T-helper 2 cell treated with Interferon-gamma antibody and Interleukin-4, amounts not matched to agents 5 μg/mL and 100 μg/mL, for 36 hours (primary cell): ENCODE data around the gene TMEM161B.
"Not testable (repeated sequence)": the region's sequence is repeated elsewhere in the genome, so short reads cannot be mapped to it uniquely, and the experiment has no call there.

Experiments used
- DNase-seq: peaks from one replicate; pipeline ENCODE4 v3.0.0; 2021; ENCODE audit warnings: low spot score
- H3K27ac Mint-ChIP-seq: one replicate; pipeline ENCODE4 v1.8.0; 2021; ENCODE audit warnings: mild to moderate bottlenecking, mixed read lengths
- H3K27me3 Mint-ChIP-seq: one replicate; pipeline ENCODE4 v1.8.0; 2021; ENCODE audit warnings: low read depth, mixed read lengths
- H3K36me3 Mint-ChIP-seq: one replicate; pipeline ENCODE4 v1.8.0; 2021; ENCODE audit warnings: low read depth, mixed read lengths
- H3K4me1 Mint-ChIP-seq: one replicate; pipeline ENCODE4 v1.8.0; 2021; ENCODE audit warnings: low read depth, mixed read lengths
- H3K4me3 Mint-ChIP-seq: one replicate; pipeline ENCODE4 v1.8.0; 2022; ENCODE audit warnings: mild to moderate bottlenecking, moderate library complexity, mixed read lengths
- H3K9me3 Mint-ChIP-seq: one replicate; pipeline ENCODE4 v1.8.0; 2021; ENCODE audit warnings: mixed read lengths

Gene TMEM161B

GRCh38 chr5:88268385-88269184 is at the start of gene TMEM161B:
Gene TMEM161B (minus strand): TSS chr5:88268845. CDS start chr5:88268723, 122 bp downstream.
- H3K4me1 Mint-ChIP-seq, result peaks cover 49% of the 10 kb centered on the region
- H3K9me3 Mint-ChIP-seq, result peaks cover 12% of the 10 kb centered on the region
- no peaks in the 10 kb centered on the region for H3K27me3 Mint-ChIP-seq
- H3K4me3 Mint-ChIP-seq, result peak within 1 kb of the TSS; percentile 100
- H3K36me3 Mint-ChIP-seq, result peaks cover 54% of the 10 kb centered on the region
- peak within 1 kb of the TSS; percentile 99 for H3K27ac Mint-ChIP-seq
- peak; percentile 91 for DNase-seq

GRCh38 chr5:88304356-88304755 is 35.7 kb upstream of the TMEM161B start:
- Mint-ChIP-seq H3K4me3 (no peak overlapping the region), H3K27me3 (no peaks in the 10 kb centered on the region), H3K4me1 (no peaks in the 10 kb centered on the region), H3K36me3 (no peaks in the 10 kb centered on the region), H3K9me3 (peaks cover 8% of the 10 kb centered on the region), H3K27ac (no peak overlapping the region)
- no peak for DNase-seq

- H3K27me3 Mint-ChIP-seq, result no peaks in the 10 kb centered on the region
- no peaks in the 10 kb centered on the region for H3K36me3 Mint-ChIP-seq
- no peak overlapping the region for H3K4me3 Mint-ChIP-seq
- H3K4me1 Mint-ChIP-seq, result no peaks in the 10 kb centered on the region
- no peak for DNase-seq
- H3K27ac Mint-ChIP-seq, result no peak overlapping the region
- no peaks in the 10 kb centered on the region for H3K9me3 Mint-ChIP-seq
Observed at GRCh38 chr5:88298425-88298824, 29.8 kb upstream of the TMEM161B start.

DNA sequence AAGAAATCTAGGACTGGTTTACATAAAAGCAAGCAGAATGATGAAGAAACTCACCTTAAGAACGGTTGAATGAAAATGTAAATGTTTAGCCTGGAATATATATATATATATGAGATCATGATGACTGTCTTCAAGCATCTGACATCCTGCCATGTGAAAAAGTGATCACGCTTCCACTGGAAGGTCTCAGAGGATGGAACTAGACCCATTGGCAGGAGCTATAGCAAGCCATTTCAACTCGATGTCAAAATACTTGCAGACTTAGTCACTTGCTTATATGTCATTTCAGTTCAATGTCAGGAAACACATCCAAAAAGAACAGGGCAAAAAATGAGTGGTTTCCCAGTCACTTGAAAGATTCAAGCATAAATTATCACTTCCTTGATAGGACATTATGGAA is 22.2 kb upstream of the TMEM161B start:
- no peak overlapping the region for H3K4me3 Mint-ChIP-seq
- H3K27me3 Mint-ChIP-seq, result no peaks in the 10 kb centered on the region
- DNase-seq, result no peak
- no peaks in the 10 kb centered on the region for H3K4me1 Mint-ChIP-seq
- H3K9me3 Mint-ChIP-seq, result no peaks in the 10 kb centered on the region
- peaks cover 5% of the 10 kb centered on the region for H3K36me3 Mint-ChIP-seq
- no peak overlapping the region for H3K27ac Mint-ChIP-seq

DNA sequence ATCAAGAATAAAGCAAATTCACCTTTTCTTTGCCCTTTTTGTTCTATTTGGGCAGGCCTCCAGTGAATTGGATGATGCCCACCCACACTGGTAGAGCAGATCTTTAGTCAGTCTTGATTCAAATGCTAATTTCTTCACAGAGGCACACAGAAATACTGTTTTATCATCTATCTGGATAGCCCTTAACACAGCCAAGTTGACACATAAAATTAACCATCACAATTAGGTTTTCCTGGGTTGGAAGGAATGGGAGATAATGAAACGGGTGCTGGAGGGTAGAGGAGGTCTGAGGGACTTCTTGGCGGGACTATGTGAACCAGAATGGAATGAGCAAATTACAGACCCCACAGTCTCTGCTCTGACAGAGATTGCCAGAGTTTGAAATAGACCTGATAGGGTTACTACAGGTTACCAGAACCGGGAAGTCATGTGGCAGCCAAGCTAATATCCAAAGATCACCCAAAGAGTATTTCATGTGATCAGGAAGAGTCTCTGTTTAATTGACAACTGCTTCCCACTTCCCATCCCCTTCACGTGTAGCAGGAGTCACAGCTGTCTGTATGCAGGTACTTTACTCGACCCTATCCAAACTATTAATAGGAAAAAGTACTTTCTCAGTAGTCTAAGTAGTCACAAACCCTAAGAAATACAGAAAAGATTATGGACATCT is 20.0 kb upstream of the TMEM161B start:
- no peak overlapping the region for H3K4me3 Mint-ChIP-seq
- DNase-seq, result no peak
- H3K36me3 Mint-ChIP-seq, result peaks cover 7% of the 10 kb centered on the region
- H3K27me3 Mint-ChIP-seq, result no peaks in the 10 kb centered on the region
- H3K9me3 Mint-ChIP-seq, result no peaks in the 10 kb centered on the region
- H3K27ac Mint-ChIP-seq, result no peak overlapping the region
- no peaks in the 10 kb centered on the region for H3K4me1 Mint-ChIP-seq

DNA sequence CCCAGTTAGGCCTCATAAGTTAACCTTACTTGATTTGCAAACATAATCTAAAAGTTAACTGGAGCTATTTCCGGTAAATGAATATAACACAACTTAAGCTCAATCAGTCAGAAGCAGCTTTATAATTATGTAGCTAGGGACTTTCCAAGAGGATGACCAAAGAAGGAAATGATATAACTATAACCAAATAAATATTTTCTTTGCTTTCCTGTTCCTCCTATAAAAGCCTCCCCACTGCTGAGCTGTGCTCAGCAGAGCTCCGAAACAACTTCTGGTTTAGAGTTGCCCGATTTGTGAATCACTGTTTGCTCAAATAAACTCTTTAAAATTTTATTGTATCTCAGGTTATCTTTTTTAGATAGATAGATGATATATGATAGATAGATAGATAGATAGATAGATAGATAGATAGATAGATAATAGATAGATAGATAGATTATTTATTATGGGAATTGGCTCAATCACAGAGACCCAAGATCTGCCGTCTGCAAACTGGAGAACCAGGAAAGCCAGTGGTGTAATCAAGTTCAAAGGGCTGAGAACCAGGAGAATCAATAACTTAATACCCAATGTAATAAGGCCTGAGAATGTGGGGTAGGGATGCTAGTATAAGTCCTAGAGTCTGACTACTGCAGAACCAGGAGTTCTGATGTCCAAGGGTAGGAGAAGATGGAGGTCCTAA is 19.3 kb upstream of the TMEM161B start:
- Mint-ChIP-seq H3K4me1 (no peaks in the 10 kb centered on the region), H3K36me3 (peaks cover 7% of the 10 kb centered on the region), H3K4me3 (no peak overlapping the region), H3K27me3 (no peaks in the 10 kb centered on the region), H3K27ac (no peak overlapping the region), H3K9me3 (no peaks in the 10 kb centered on the region)
- DNase-seq, result no peak

GRCh38 chr5:88287302-88287701 is 18.7 kb upstream of the TMEM161B start:
- no peak overlapping the region for H3K27ac Mint-ChIP-seq
- H3K9me3 Mint-ChIP-seq, result no peaks in the 10 kb centered on the region
- no peak for DNase-seq
- H3K36me3 Mint-ChIP-seq, result peaks cover 10% of the 10 kb centered on the region
- no peak overlapping the region for H3K4me3 Mint-ChIP-seq
- H3K27me3 Mint-ChIP-seq, result no peaks in the 10 kb centered on the region
- no peaks in the 10 kb centered on the region for H3K4me1 Mint-ChIP-seq

DNA sequence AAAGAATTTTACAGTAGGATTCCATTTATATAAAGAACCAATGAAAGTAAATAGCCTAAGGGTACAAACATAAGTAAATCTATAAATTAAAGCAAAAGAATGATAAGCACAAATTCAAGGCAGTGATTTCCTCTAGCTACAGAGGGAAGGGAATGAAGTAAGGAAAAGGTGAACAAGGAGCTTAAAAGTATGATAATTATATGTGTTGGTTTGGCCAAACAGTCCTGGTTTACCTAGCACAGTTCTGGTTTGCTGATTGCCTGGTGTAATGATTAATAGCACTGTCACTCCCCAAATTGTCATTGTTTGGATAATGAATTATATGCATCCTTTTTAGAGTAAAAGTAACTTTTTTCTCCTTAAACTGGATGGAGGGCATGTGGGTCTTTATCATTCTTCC is 15.0 kb upstream of the TMEM161B start:
- no peaks in the 10 kb centered on the region for H3K9me3 Mint-ChIP-seq
- no peak overlapping the region for H3K4me3 Mint-ChIP-seq
- H3K27me3 Mint-ChIP-seq, result no peaks in the 10 kb centered on the region
- peaks cover 12% of the 10 kb centered on the region for H3K36me3 Mint-ChIP-seq
- DNase-seq, result no peak
- H3K4me1 Mint-ChIP-seq, result peaks cover 3% of the 10 kb centered on the region
- no peak overlapping the region for H3K27ac Mint-ChIP-seq

- peaks cover 18% of the 10 kb centered on the region for H3K36me3 Mint-ChIP-seq
- H3K9me3 Mint-ChIP-seq, result peaks cover 4% of the 10 kb centered on the region
- H3K4me3 Mint-ChIP-seq, result no peak overlapping the region
- H3K27ac Mint-ChIP-seq, result no peak overlapping the region
- H3K27me3 Mint-ChIP-seq, result no peaks in the 10 kb centered on the region
- DNase-seq, result no peak
- peaks cover 3% of the 10 kb centered on the region for H3K4me1 Mint-ChIP-seq
Observed at GRCh38 chr5:88281322-88281721, 12.7 kb upstream of the TMEM161B start.

DNA sequence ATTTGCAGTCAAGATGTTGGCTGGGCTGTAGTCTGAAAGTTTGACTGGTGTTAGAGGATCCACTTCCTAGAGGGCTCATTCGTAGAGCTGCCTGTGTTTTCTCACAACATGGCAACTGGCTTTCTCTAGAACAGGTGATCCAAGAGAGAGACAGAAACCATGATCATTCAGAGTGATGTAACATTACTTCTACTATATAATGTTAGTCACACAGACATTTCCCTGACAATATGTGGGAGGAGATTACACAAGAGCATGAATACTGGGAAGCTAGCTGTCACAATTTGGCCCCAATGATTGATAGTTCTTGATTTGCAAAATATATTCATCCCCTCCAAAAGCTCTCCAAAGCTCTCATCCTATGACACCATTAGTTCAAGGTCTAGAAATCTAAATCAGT is 10.9 kb upstream of the TMEM161B start:
- DNase-seq, result no peak
- H3K27me3 Mint-ChIP-seq, result no peaks in the 10 kb centered on the region
- no peak overlapping the region for H3K27ac Mint-ChIP-seq
- H3K4me3 Mint-ChIP-seq, result no peak overlapping the region
- H3K4me1 Mint-ChIP-seq, result peaks cover 6% of the 10 kb centered on the region
- peaks cover 4% of the 10 kb centered on the region for H3K9me3 Mint-ChIP-seq
- H3K36me3 Mint-ChIP-seq, result peaks cover 28% of the 10 kb centered on the region

GRCh38 chr5:88276378-88276777 is 7.7 kb upstream of the TMEM161B start:
- Mint-ChIP-seq H3K4me3 (no peak overlapping the region), H3K27ac (no peak overlapping the region), H3K27me3 (no peaks in the 10 kb centered on the region), H3K4me1 (peaks cover 10% of the 10 kb centered on the region), H3K36me3 (peaks cover 35% of the 10 kb centered on the region), H3K9me3 (peaks cover 4% of the 10 kb centered on the region)
- DNase-seq, result no peak

DNA sequence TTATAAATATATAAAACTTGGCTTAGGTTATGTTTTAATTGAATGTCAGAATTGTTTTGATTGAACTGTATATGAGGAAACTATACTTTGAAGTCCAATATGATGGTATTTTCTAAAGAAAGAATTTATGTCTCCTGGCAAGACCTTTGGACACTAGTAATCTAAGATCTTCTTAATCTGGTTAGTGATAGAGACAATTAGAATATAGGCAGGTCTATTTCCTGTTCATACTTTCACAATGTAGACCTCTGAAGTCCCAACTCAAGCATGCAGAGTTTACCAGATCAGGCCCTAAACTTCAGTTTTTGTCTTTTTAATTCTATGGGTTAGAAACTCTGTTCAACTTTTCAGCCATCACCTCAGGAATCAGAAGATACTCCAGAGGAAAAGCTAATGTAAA is 6.9 kb upstream of the TMEM161B start:
- H3K4me3 Mint-ChIP-seq, result no peak overlapping the region
- peaks cover 34% of the 10 kb centered on the region for H3K36me3 Mint-ChIP-seq
- no peak for DNase-seq
- no peaks in the 10 kb centered on the region for H3K27me3 Mint-ChIP-seq
- H3K4me1 Mint-ChIP-seq, result peaks cover 12% of the 10 kb centered on the region
- H3K27ac Mint-ChIP-seq, result no peak overlapping the region
- peaks cover 4% of the 10 kb centered on the region for H3K9me3 Mint-ChIP-seq

DNA sequence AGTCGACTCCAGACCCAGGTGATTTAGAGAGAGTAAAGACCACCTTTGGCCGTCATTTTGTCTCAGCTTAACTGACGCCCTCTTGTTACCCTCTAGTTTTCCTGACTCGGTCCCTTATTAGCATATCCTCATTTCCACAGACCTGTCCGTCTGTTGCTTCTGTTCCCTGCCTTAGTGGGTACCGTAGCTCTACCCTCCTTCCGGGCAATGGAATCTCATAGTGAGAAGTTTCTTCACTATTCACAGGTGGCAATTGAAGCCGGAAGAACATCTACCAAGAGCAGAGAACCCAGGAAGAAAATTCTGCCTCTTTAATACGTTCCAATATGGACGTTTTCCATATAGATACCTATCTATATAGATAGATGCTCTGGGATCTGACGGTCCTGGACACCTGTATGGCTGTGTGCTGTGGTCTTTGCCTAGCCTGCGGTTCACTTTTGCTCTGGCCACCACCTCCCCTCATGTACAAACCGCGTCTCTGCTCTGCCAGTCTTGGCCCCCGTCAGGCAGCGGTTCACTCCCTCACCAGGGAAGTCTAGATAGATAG is 652 bp upstream of the TMEM161B start:
- H3K27ac Mint-ChIP-seq, result peak overlapping the region; percentile 99
- peaks cover 49% of the 10 kb centered on the region for H3K4me1 Mint-ChIP-seq
- DNase-seq, result no peak
- H3K9me3 Mint-ChIP-seq, result peaks cover 9% of the 10 kb centered on the region
- H3K36me3 Mint-ChIP-seq, result peaks cover 49% of the 10 kb centered on the region
- H3K27me3 Mint-ChIP-seq, result no peaks in the 10 kb centered on the region
- peak overlapping the region; percentile 100 for H3K4me3 Mint-ChIP-seq

DNA sequence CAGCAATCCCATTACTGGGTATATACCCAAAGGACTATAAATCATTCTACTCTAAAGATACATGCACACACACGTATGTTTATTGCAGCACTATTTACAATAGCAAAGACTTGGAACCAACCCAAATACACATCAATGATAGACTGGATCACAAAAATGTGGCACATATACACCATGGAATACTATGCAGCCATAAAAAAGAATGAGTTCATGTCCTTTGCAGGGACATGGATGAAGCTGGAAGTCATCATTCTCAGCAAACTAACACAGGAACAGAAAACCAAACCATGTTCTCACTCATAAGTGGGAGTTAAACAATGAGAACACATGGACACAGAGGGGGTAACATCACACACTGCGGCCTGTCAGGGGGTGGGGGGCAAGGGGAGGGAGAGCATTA is 4.1 kb downstream of the TMEM161B start:
- H3K27me3 Mint-ChIP-seq, H3K27ac Mint-ChIP-seq, H3K4me3 Mint-ChIP-seq, DNase-seq: not testable (repeated sequence)
- H3K36me3 Mint-ChIP-seq, result peaks cover 57% of the 10 kb centered on the region
- H3K9me3 Mint-ChIP-seq, result peaks cover 12% of the 10 kb centered on the region
- peaks cover 40% of the 10 kb centered on the region for H3K4me1 Mint-ChIP-seq
